Smooth muscle cell of the brain vasculature (primary cell): ENCODE data around the gene NFIA.

ENCODE experiments used
- DNase-seq: peaks from one replicate; pipeline ENCODE4 v3.0.0-alpha.2; 2012; ENCODE audit warnings: low read depth, low spot score

The NFIA gene

DNA sequence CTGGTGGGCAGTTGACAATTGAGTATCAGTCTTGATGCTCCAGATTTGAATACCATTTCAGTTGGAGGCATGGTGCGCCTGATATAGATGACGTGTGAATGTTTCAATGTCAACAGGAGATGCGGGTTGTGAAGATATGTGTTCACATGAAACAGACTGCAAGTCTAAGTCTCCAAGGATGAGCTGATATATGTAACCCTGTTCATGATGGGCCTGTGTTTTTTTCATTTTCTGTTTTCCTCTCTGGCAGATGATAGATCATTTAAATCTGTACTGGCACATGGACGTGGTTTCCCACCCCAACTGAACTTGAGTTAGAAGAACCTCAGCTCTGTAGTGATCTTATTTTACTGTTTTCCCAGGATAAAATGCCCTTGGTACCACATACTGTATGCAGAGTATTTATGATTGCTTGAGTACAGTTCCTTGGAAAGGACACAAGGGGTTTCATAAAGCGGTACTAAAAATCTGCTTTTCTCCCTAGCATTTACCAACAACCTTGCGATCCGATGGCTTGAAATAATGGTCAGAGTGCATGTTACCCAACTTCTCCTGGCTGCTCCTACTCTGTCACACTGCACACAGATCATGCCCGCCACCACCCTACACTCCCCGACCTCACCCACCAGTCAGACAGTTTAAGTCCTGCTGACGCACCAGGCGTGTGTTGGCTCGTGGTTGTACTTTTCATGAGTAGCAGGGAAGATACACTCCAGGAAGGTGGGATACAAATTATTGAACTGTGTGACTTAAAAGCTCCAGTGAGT, 131.1 kb downstream of the NFIA start:
- DNase-seq, result no peak

DNA sequence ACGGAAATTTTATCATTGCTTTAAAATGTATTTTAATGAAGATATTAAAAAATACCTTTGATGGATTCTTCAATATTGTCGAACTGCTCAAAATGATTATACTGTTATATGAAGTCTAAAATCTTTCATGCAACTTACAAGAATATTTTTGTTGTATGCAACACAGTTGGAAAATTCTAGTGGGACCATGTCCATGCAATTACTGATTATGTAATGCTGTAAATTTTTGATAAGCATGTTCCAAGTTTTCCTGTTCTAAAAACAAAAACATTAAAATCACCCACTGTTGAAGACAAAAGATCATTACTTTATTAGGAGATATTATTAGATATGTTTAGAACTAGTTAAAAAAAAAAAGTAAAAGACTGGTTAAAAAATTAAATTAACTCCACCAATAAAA, 132.8 kb downstream of the NFIA start:
- DNase-seq, result no peak

DNA sequence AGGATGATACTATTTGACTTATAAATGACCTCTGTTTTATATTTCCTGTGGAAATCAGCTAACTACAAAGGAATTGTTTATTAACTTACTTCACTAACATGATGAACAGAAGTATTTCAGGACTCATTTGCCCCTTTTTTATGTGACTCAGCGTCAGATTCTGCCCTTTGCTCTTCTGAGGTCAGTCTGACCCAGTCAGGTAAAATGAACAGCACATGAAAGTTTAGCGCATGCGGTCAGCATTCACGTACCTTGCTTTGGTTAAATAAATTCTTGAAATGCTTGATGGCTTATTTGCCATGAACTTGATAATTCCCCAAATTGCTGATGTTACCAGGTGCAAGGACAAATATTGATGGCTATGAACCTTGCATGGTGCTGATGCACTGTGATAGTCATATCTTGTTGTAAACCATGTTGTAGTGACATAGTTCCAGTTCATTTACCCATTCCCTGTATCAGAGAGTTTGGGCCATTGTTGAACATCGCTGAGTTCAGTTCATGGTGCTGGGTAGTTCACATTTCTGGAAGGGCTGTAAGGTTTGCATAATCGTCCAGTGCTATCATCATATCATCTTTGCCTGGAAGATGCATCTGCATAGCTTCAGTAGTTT, 133.4 kb downstream of the NFIA start:
- DNase-seq, result no peak

DNA sequence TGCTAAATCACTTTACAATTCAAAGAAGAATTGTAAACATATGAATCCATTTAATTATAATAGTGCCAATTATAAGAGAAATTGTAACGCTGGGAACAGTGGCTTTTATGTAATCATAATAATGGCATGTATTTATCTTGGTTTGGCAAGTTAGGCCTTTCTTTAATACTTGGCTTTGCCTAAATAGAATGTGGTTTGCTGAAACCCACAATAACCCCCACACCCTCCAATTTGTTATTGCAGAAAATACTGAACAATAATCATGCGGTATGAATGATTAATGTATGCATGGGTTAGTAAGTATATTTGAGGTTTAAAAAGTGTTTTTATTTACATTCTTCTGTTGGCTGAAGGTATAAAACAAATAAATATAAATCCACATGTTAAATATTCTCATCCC, 138.2 kb downstream of the NFIA start:
- DNase-seq, result no peak

DNA sequence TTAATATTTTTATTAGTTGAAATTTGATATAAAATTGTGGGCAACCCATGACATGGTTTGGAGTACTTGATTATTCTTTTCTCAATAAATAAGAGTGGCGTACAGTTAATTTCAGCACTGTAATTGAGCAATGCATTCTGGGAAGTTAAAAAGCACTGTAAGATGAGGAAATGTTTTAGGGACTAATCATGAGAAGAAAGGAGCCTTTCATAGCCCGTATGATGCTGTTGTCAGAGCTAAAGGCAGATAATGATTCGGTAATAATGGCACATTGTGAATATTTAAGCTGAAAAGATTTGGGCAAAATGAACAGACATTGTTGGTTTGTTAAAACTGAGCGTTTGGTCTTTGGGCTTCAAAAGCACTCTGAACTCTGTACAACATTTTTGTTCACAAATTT, 139.3 kb downstream of the NFIA start:
- DNase-seq, result no peak

DNA sequence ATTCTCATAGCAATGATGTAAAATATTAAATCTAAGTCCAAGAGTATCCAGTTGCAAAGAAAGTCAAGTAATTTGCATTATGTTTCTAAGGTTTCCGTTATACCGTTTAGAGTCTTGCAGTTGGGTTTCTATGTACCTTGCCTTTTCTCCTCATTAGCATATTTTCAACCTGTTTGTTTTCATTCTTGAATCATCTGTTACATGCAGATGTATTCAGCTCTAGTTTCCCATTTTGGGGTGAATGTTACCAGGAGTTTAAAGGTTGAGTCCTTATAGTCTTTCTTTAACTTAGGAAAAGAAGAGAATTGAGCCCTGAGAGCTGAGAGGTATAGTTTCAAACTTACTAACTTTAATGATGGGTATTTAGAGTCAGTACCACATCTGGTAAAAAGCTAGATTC, 139.9 kb downstream of the NFIA start:
- no peak for DNase-seq

DNA sequence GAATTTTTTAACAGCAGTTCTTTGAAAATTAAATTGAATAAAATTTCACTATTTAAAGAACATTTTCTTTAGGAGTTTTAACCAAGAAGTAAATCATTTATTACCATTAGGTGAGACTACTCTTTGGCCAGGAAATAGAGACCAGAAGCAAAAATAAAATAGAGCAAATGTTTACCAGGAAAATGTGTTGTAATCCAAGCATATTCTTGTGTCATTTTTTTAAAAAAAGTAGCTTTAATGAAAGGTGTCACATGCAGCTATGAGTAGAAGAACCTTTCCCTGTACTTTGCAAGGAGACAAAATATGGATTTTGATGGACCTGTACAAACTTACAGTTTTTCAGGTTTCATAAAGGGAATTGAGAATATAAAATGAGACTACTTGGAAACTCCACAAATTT, 140.8 kb downstream of the NFIA start:
- no peak for DNase-seq

DNA sequence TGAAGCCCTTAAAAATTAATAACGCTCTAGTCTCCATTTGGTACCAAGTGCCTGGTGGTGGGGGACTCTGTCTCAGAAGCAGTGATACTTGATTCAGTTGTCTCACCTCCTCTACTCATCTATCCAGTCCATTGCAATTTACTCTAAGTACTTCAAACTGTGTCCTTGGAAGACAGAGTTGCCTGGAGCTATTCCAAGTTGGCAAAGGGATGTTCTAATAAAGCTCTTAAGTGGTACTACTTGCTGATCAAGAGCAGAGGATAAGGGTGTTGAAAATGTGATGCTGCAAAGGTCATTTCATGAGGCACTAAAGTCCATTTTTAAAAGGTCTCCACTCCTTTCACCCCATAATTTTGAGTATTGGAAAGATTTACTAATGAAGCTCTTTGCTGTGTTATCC, 142.2 kb downstream of the NFIA start:
- DNase-seq, result no peak

DNA sequence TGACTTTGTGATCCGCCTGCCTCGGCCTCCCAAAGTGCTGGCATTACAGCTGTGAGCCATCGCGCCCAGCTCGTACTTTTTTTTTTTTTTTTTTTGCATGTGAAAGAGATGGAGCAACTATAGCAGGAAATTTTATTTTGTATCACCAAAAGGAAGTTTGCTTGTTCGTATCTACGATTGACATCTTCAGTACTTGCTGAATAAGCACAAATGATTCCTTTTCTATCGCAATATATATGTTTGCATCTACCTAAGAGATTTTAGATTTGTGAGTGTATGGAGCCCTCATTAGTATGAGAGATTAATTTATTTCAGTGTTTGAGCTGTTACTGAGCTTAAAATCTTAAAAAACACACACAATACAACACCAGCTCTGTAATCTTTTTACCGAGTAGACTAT, 143.1 kb downstream of the NFIA start:
- DNase-seq, result no peak

DNA sequence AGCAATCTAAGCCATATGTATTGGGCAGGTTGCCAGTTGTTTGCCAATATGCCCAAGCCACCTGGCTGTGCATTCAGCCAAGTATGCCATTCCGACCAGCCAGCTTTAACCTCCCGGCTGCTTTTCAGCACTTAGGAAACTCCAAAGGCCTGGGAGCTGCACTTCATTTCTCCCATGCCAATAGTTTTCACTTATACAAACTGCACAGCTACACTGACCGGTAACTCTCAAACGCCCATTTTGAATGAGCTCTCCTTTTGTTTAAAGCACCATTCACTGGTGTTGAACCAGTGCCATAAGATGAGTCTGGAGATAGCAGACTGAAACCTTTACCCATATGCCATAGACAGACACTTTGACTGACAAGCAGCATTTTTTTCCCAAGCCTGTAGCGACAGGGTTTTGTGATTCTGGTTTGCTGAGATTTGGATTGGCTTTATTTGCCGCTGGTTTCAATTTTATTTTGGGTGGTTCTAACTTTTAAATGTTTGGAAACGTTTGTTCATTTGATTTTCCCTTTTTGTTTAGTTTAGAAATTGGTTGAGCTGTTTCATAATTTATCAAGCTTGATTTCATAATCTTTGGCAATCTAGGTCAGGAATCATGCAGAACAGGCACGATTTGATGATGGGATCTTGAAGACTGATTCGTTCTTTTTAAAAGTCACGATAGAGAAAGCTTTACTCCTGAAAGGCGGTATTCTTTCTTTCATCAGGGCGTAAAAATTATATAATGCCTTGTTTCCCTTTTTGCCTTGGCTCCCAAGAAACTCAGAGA, 144.6 kb downstream of the NFIA start:
- DNase-seq, result no peak

DNA sequence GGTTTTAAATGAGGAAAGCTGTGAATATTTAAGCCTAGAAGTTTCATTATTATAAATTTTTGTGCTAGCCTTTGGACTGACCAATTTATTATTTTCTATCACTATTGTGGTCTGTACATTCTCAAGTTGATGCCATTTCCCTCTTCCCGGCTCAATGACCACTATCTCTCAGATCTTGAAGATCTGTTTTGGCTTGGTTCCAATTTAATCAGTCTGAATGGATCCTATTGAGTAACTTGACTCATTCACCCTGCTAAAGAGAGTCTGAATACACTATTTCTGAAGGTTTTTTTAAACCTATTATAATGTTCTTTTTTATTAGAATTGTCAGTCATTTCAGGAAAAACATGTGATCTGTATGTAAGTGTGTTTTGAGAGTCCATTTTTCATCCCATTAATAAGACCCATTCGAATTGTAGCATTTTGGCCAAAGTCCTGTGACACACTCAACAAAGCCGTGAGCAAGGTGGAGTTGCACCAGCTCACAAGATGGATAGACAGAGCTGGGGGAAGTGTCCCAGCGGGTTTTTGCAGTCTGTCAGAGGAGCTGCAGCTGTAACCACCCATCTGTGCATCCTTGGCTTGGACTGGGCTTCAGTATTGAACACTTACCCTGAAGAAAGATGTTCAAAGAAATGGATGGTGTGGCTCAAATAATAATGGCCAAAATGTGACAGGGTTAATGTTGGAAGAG, 145.6 kb downstream of the NFIA start:
- no peak for DNase-seq

DNA sequence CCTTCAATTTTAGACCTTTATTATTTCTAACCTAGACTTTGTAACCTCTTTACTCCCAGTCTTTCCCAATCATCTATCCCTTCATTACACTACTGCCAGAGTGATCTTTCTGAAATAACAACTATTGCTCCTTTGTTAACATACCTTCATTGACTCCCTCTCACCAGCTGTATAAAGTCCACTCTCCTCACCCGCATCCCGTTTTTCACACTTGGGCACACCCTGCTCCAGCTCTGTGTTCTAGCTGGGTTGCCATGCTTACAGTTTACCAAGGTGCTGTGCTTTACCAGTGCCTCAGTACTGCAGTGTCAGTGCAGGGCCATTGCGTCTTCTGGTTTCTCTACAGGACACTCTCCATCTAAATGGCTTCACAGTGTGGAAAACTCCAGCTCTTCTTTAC, 148.2 kb downstream of the NFIA start:
- DNase-seq, result no peak

DNA sequence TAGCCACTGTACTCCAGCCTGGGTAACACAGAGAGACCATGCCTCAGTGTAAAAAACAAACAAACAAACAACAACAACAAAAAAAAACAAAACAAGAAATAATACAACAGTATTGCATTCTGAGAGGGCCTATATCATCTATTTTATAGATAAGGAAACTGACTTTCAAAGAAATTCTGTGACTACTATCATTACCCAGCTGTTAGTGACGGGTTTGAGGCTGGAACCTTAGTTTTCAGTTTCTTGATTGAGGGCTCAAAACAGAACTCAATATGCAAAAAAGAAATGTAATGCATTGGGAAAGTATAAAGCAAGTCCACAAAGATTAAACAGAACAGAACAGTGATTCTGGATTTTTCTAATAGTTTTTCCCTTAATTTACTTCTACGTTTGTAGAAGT, 149.4 kb downstream of the NFIA start:
- DNase-seq, result no peak

DNA sequence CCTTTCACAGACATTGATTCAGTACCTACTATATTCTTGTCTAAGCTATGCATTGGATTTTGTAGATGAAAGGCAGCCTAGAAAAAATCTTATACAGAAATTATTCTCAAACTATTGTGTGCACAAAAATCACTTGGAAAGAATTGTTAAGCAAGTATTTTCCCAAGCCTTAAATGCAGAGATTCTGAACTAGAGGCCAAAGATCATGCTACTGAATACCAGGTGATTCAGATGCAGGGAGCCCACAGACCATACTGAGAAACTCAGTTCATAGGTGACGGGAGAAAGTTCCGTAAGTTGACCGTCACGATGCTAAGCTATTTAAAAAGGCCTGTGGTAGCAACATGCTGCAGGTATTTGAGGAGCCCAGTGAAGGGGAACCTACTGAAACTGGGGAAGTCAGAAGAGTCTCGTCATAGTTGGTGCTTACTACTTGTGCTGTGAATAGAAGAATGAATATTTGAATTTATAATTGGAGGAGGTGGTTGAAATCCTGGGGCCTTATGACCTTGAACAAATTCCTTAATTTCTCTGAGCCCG, 150.8 kb downstream of the NFIA start:
- no peak for DNase-seq

DNA sequence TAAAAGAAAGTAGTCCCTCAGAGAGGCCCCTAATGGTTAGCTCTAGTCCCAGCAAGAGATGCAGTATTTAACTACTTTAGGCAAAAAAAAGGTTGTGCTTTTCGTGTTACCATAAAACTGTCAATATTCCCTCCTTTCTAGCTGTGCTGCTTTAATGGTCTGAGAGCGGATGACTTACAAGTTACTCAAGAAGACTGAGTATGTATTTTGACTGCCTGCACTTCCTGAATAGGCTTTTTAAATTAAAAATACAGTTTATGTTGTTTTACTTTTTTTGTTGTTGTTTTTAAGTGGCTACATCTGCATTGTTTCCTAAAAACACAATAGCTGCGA, 152.2 kb downstream of the NFIA start:
- DNase-seq, result no peak

DNA sequence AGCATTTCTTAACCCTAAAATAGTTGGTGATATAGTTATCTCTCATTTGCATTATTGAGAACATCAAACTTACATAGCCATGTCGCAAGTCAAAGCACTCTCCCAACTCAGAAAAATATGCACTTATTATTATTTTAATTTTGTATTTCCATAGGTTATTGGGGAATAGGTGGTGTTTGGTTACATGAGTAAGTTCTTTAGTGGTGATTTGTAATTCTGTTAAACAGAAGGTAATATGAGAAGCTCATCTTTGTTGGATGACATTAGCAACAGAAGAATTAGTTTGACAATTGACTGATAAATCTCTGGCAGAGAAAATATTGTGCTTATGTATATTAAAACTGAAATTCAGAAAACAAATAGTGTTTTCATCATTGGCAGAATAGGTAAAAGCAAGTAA, 154.8 kb downstream of the NFIA start:
- DNase-seq, result no peak

DNA sequence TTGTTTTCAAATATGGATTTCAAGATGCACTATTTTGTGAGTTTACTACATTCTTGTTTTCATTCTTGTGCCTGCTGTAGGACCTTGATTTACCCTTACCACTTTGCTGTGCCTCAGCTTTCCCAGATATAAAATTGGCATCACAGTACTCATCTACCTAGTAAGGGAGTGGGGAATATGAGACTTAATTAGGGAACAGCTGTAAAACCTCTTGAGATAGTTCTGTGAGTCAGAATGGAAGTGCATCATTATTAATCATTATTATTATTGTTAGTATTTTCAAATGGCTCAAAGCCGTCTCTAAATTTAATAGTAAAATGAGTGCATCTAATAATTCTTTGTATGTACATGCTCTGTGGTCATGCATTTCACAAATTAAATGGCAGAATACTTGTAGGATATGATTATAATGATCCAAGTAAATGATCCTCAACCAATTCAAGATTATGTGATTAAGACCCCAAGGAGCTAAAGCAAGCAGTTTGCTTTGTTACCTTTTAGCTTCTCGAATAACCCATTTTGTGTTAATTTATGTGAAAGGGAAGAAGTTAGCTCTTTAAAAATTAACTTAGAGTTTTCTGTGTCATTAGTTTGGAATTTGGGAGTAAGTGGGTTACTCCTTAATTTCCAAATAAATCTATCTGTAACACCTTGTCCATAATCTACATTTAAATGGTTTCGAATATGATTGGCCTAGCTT, 155.4 kb downstream of the NFIA start:
- DNase-seq, result no peak

DNA sequence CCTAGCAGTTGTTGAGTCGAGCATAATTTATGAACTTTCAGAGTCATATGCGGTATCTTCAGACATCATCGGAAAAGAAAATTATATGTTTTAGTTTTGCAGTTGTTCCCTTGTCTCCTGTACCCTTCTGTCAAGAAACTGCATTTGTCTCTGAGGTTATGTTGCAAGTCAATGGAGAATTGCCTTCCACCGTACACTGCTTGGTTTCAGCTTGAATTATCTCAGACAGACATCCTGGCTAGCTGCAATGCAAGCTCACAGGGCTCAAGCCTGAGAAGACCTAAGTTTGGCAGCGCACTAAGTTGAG, 156.0 kb downstream of the NFIA start:
- no peak for DNase-seq

DNA sequence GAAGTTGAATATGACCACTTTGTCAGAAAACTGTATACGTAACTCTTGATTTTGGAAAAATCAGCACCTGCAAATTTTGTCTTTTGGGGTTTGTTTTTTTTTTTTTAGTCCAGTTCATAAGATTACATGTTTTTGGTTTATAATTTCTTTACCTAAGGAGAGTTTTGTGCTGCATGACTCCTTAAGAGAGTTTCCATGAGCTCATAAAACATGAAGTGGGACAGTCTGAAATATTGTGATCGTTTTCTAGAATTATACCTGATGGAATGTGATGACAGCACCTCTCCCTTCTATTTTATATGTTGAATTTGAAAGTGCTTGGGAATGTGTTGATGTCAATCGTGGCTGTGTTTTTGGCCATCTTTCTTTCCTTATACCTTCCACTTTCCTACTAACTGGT, 158.5 kb downstream of the NFIA start:
- no peak for DNase-seq

DNA sequence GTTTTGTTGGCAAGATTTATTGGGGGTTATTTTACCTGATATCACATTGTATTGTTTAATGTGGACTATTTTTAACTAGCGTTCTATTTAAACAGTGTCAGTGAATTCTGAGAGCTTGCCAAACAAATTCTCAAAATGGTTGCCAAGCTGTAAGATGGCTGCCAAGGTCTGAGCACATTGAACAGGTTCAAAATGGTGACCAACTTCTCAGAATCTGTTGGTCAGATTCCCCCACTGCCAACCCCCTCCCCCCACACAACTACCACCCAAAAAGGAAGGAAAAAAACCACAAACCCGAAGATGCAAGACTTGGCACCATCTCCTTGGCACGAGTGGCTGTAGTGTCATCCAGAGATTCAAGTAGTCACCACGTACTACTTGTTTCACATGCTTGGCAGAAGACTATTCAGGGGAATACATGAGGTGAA, 159.1 kb downstream of the NFIA start:
- no peak for DNase-seq

DNA sequence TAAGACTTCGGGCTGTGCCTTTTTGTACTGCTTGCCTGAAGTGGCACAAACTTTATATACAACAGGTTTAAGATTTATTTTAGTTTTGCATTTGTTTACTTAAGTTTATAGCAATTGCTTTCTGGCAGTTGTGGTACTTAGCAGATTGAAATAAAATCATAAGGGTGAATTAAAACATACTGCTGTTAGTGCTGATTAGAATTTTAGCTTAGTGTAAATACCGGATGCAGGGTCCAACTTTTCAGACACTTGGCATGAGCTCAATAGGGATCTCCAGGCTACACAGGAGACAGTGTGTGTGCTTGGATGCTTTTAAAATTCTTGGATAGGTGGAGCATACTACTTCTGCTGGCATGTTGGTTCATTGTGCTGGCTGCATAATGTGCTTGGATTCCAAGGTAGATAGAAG, 159.6 kb downstream of the NFIA start:
- DNase-seq, result no peak

DNA sequence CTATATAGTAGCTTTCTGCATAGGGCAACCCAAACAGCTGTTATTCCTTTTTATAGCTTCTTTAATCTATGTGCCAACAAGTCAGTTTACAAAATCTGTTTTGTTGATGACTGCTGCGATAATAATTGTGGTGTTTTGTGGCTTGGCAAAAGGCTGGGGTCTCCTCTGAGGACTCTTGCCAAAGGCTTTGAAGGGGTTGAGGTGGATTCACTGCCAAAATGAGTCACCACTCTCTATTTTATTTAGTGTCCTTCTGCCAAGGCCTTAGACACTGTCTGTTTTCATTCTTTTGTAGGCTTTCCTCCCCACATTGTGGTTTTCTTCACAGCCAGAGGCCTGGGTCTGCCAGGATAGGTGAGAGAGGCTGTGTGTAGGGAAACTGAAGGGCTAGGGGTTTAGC, 161.8 kb downstream of the NFIA start:
- peak; percentile 75 for DNase-seq
